GM18870 (cell line): ENCODE results near the gene LGI4.
"Not testable (repeated sequence)": the region's sequence is repeated elsewhere in the genome, so short reads cannot be mapped to it uniquely, and the experiment has no call there.

ENCODE experiments used
- ATAC-seq: cut with Tn5 transposase; IDR thresholded peaks from one replicate; pipeline ENCODE4 v1.9.1; 2021; ENCODE audit warnings: moderate library complexity; ENCODE audit not compliant: unreplicated experiment

LGI4 gene

GRCh38 chr19:35107545-35107944, 27.3 kb downstream of the LGI4 start:
- ATAC-seq: no peak

- ATAC-seq: no peak
These were observed 27.8 kb downstream of the LGI4 start for GRCh38 chr19:35106898-35107541.

- ATAC-seq: no peak
These were observed 28.6 kb downstream of the LGI4 start for GRCh38 chr19:35106291-35106583.

- no peak for ATAC-seq
These were observed 29.2 kb downstream of the LGI4 start for GRCh38 chr19:35105411-35106290.

GRCh38 chr19:35105047-35105410, 29.8 kb downstream of the LGI4 start:
- ATAC-seq: no peak

GRCh38 chr19:35104361-35104760, 30.5 kb downstream of the LGI4 start:
- no peak for ATAC-seq

GRCh38 chr19:35103614-35104013, 31.2 kb downstream of the LGI4 start:
- ATAC-seq: not testable (repeated sequence)

GRCh38 chr19:35101949-35102348, 32.9 kb downstream of the LGI4 start:
- not testable (repeated sequence) for ATAC-seq

GRCh38 chr19:35100588-35101533, 34.0 kb downstream of the LGI4 start:
- ATAC-seq: no peak

GRCh38 chr19:35099897-35100275, 35.0 kb downstream of the LGI4 start:
- no peak for ATAC-seq

- ATAC-seq: no peak
These were observed 35.5 kb downstream of the LGI4 start for GRCh38 chr19:35099155-35099896.

GRCh38 chr19:35098413-35099049, 36.3 kb downstream of the LGI4 start:
- no peak for ATAC-seq

GRCh38 chr19:35095667-35096368, 39.0 kb downstream of the LGI4 start:
- no peak for ATAC-seq

- no peak for ATAC-seq
These were observed 40.2 kb downstream of the LGI4 start for GRCh38 chr19:35094656-35095055.

GRCh38 chr19:35093941-35094647, 40.8 kb downstream of the LGI4 start:
- ATAC-seq: no peak

GRCh38 chr19:35093430-35093829, 41.4 kb downstream of the LGI4 start:
- no peak for ATAC-seq

GRCh38 chr19:35090506-35091214, 44.2 kb downstream of the LGI4 start:
- ATAC-seq: no peak

GRCh38 chr19:35090160-35090505, 44.7 kb downstream of the LGI4 start:
- ATAC-seq: no peak

GRCh38 chr19:35089554-35089953, 45.3 kb downstream of the LGI4 start:
- ATAC-seq: no peak
